NT2/D1 (cell line): Measurements from ENCODE around the gene CDC23.

ENCODE experiments used
- YY1 ChIP-seq: IDR thresholded peaks from 2 replicates; pipeline ENCODE4 v1.6.1; 2011; ENCODE audit not compliant: insufficient read length, insufficient read depth
- ZNF274 ChIP-seq: IDR thresholded peaks from 2 replicates; pipeline ENCODE4 v1.6.1; 2011; ENCODE audit warnings: mild to moderate bottlenecking, low read depth, low read length

- TF ChIP-seq ZNF274 (no peak), YY1 (no peak)
These were observed 71.4 kb downstream of the CDC23 start for GRCh38 chr5:138141734-138142133.
